ENCODE measurements around the gene CADM3.

Gene CADM3

DNA sequence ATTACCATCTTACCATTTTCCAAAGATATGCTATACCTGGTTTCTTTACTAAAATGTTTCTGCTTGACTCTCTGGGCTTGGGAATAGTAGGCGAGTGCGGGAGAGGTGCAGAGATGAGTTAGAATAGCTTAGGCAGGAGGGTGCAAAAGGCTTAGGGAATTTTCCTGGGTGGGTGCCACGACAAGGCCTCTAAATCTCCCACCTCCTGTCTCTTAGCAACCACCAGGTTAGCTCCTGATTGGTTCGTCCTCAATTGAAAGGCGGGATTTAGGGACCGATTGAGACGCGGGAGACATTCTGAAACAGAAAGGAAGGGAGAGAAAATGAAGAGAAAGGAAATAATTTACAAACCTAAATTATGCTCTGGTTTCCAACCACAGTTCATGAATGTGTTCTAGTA, 36.4 kb downstream of the CADM3 start:
- DNase-seq (ENCODE audit: low read depth): no peak

DNA sequence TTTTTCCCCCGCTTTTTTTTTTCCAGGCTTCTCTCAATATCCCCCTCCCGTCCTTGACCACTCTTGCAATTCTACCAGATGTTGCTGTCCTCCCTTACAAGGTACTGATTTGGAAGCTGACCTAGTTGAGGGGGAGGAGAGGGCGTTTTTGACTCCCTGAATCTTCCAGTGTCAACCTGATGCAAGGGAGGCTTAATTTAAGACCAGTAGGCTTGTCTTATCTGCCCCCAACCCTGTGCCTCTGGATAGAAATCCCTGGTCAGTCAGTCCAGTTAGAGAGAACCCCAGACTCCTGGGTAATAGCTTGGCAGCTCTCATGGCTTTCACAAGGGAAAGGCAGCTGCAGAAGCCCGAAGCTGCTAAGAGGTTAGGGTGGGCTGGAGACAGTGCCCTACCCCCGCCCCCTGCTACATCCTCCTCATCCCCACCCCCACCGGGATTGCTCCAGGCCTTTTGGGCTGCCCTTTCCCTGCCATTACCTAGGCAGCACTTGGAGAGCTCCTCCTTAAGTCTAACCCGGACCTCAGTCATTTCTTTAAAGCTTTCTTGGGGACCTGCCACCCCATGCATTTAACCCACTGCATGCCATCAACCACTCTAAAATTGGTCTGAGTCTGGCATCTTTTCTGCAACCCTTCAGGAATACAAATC, 36.9 kb downstream of the CADM3 start:
- no peak for DNase-seq (ENCODE audit: low read depth)

DNA sequence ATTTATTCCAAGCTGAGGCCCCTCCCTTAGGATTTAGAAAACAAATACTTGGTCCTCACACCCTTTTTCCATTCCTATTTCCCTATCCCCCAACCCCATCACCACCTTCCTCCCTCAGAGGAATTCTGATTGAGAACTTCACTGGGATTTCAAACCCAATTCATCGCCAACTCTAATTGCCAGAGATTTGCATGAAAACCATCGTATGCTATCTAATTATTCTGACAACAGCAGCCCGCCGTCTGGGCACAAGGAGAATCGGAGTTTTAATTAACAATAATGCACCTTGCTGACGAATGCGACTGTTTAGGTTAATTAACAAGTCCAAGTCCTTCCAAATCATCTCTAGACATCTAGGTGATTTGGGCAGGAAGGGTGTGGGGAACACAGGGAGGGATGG, 37.6 kb downstream of the CADM3 start:
- DNase-seq (ENCODE audit: low read depth): no peak

DNA sequence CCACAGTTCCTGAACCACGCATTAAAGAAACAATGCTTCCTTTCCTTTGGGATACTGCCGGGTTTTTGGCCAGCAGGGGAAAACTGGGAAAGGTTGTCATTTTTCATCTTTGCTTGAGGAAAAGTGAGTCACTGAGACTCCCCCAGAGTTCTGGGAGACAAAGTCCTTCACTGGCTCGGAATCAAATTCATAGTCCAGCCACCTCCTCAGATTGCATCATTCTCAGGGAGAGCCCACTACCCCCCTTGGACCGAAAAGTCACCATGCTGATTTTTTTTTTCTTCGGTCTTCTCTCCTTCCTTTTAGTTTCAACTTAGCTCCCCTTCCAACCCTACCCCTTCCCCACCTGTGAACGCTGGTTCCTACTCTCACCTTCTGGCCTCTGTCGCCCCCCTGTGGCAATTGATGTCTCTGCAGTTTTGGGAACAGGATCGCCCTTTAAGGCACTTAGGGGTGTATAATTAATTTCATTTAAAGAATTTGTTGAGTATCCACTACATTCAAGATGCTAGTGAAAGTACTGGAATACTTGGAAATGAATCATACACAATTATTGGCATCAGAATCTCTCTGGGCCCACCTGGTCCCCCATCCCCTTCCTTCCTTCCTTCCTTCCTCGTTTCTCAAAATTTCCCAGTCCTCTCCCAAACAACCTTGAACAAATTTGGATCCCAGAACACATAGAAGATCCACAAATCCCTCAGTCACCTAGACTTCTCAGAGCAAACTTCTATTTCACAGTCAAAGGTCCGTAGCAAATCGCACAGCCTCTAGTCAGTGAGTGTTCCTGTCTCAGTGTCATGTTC, 40.1 kb downstream of the CADM3 start:
- no peak for DNase-seq (ENCODE audit: low read depth)

DNA sequence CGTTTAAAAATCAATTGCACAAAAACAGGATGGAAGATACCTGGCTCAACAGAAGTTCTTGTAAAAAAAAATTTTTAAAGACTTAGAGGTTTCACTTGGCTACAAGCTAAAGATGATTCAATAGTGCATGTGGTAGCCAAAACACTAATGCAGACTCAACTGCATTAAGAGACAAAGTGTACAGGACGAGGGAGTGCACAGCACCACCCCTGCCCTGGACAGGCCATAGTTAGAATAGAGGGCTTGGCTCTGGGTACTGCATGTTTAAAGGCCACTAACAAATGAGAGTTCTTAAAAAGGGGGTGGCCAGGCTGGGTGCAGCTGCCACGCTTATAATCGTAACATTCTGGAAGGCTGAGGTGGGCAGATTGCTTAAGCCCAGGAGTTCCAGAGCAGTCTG, 41.2 kb downstream of the CADM3 start:
- DNase-seq (ENCODE audit: low read depth): no peak

DNA sequence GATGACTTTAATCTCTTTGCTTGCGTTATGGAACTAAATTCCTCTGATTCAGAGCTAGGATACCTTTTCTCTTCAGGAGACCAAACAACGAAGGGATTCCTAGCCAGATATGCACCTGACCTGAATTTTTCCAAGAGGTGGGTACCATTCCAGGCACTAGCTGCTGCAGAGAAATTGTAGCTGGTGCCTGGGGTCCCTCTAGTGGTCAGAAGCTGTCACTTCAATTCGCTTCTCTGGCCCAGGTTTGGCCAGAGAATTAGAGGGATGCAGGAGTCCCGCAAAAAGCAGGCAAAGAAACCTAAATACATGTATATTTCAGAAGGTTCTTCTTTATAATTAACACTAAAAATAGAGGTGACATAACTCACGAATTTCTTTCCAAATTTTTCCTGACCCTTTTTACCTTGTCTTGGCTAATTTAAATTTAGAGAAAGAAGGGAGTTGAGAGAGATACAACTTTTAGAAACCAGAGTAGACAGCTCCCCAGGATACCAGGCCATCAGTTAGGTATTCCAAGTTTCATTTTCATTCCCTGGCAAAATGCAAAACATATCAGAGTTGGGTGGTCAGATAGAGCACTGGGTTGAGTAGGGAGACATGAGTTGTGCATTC, 42.8 kb downstream of the CADM3 start:
- peak; percentile 9 for DNase-seq (ENCODE audit: low read depth)

DNA sequence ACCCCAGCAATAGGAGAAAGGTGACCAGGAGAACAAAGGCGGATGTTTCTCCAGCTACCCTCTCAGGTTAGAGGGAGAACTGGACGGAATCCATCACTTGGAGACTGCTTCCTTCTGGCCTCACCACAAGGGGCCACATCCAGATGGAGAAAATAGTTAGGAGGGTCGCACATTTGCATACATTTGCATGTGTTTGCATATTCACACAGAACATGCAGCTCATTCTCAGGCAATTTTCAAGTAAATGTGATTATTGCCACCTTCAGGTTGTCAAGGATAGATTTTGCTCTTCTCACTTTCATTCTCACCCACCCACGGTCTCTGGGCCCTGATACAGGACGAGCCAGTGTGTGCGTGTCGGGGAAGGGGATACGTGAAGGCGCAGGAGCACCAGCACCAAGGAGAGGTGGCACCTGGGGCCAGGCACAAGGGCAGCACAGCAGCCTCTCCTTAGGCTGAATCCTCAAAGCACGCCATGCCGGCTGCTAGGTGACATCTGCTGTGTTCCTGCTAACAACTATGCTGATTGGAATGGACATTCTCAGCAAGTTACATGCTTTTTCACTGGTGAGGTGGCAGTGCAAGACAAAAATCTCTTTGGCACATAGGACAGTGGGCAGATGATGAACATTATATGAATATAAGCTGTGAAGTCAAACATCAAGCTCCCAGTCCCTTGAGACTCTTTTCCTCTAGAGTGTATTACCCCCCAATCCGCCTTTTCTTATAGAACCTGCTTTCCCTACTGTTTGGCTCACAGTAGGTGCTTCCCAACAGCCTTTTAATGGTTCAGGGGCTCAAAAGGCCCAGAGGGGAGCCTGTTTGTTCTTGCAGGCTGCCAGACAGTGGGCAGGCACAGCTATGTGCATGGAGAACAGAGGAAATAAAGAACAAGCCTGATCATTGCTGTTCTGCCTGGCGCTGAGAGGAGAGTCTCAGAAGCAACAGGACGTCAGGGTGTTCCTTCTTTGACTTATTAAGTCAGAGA, 47.5 kb downstream of the CADM3 start:
- no peak for DNase-seq (ENCODE audit: low read depth)

DNA sequence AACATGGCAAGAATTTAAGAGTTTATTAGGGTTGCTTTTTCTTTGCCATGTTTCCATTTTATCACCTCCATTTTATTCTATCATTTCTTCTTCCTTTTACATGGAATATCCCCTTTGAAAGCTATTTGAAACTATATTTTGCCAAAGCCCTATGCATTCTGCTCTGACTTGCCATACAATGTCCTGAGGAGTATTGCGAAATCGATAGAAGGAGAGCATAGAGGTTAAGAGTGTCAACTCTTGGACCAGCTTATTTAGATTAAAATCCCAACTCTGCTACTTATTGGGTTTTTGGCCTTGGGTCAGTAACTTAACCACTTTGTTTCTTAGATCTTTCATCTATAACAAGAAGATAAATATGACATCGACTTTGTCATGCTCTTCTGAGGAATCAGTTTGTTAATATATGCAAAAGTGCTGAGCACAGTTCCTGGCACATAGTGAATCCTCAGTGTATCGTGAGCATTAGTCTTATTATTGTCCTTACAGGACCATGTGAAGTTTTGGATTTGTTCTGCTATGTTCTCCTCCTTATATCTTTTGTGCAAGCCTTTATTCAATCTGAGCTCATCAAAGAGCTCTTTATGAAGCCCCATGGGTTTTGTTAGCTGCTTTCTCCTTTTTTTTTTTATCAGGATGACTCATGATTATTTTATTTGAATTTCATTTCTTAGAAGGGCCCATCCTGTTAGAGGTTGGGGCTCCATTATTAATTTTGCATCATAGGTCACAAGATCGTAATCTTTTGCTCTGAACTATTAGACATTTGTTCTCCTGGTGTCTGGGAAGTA, 50.9 kb downstream of the CADM3 start:
- no peak for DNase-seq (ENCODE audit: low read depth)

DNA sequence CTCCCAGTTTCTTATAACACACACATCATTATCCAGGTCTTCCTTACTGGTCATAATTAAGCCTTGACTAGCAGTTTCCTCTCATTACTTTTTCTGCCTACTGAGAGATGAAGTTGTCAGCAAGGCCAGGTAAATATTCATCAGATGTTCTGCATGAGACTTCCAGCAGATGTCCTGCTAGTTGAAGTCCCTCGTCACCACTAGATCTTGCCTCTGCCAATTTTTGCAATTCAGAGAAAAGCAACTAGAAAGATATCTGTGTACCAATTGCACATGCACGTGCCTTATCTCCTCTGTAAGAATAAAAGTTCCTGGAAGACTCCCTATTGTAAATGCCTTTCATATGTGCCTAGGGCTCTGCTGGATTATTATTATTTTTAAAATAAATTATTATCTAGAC, 51.6 kb downstream of the CADM3 start:
- no peak for DNase-seq (ENCODE audit: low read depth)

DNA sequence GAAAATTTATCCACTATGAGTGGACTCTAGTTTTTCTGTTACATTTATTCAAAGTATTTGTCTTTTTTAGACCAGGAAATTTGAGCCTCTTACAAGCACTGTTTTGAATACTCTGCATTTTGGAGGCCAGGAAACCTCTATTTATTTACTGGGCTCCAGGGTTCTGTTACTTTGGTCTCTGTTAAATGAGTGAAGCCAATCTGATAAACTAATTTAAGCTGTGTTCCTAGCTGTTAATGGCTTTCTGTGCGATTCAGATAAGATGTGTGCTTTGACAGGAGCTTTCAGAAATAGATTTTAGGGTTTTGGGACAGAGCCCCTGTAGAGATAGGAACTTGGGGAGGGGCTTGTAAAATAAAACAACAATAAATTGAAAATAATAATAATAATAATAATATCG, 57.1 kb downstream of the CADM3 start:
- DNase-seq (ENCODE audit: low read depth): no peak

DNA sequence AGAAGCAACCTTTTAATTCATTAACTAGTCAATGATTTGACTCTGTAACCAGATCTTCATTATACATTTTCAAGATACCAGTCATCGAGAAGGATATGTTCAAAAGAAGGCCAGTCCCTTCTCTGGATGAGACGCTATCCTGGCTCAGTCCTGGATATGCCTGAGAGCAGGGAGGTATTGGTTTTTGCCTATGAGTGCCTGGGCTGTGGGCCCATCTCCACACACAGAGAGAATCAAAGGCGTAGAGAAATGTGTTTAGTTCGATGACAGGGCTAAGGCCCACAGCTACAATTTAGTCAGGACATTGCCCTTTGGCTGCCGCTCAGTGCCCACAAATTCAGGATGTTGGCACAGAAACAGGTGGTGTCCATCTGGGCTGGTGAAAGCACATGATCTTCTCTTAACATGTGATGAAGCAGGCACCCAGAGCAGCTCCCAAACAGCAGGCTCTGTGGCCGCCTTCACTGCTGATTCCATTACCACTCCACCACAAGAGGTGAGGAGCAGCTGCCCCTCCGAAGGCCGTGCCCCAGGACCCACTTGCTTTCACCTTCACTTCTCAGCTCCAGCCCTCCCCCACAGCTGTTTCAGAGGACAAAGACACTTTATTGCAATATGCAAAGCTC, 58.0 kb downstream of the CADM3 start:
- DNase-seq (ENCODE audit: low read depth): no peak

DNA sequence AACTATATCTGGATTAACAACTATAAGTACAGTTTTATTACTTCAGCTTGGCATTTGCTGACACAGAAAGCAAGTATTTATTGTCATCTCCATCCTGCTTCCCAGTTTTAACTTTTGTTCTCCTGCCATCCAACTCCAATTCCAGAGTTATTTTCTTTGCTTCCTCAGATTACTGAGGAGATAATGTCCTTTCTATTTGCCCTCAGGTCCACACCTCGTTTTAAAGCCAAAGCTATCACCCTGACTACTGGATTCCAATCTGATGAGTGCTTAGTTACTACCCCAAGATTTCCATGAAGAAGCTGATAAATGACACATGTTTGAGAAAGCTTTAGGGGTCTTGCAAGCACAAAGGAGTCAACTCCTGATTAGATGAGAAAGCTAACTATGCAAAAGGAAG, 58.5 kb downstream of the CADM3 start:
- DNase-seq (ENCODE audit: low read depth): no peak

DNA sequence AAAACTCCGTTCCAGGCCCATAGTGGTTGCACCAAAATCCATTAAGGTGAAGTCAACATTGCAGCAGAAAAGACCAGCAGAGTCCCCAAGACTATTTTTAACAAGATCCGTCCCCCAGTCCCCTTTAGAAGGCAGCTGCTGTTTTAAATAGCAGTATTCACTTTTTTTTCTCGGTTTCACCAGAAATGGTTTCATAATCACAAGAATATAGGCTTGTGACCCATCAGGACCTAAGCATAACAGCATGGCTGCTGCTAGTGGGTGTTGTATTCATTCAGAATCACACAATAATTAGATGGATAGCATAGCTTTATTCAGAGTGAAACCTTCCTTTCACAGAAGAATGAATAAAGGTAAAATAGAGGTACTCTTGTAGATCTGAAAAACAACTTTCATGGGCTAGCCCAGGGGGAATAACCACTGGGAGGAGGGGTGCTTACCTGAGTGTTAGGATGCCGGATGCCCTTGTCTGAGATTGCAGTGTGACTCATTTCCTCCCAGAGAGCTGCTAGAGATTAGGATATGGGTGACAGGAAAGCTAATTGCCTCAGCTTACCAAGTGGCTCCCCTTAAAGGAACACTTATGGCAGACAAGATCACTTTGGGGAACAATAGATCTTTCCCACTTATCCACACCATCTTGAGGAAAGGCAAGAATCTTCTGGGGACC, 68.3 kb downstream of the CADM3 start:
- DNase-seq (ENCODE audit: low read depth): no peak

DNA sequence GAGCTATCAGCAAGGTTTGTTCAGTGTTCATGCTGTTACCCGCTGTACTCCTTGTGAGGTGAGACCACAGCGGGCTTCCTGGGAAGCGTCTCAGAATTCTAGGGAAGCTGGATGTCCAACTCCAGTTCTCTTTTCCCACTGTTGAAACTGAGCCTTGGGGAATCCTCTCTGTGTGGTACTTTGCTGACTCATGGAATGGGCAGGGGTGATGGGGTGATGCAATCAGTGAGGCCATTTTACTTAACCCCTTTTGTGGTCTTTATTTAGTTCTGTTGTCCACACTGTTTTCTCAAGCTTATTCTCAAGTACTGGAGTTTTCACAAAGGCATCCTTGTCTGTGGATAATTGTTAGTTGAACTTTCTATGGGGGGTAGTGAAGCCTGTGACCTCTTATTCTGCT, 75.9 kb downstream of the CADM3 start:
- no peak for DNase-seq (ENCODE audit: low read depth)

DNA sequence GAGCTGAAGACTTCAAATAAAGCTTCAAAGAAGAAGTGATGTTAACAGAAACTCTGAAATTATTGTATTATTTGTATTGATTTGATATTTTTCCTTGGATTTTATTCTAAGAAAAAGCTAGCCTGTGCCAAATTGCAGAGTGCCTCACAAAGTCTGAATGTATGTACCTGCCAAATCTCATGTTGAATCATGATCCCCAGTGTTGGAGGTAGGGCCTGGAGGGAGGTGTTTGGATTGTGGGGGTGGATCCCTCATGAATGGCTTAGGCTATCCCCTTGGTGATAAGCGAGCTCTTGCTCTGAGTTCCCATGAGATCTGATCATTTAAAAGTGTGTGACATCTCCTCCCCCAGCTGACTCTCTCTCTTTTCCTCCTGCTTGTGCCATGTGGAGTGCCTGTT, 76.9 kb downstream of the CADM3 start:
- DNase-seq (ENCODE audit: low read depth): no peak

DNA sequence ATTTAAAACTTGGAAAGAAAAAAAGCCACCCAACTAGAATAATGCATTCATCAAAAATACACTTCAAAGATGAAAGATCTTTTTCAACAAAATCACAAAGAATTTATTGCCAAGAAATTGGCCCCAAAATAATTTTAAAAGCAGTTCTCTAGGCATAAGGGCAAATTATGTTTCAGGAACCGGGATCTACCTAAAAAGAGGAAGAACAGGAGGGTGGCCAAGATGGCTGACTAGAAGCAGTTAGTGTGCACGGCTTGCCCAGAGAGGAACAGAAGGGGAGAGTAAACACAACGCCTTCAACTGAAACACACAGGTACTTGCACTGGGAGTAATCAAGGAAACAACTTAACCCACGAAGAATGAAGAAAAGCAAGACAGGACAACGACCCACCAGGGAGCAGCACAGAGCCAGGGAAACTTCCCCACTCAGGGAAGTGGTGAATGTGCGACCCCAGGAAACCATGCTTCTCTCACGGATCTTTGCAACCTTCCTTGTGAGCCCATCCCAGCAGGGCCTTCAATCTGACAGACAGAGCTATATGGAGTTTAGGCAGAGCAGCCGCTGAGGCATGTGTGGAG, 79.3 kb downstream of the CADM3 start:
- no peak for DNase-seq (ENCODE audit: low read depth)
